Ishikawa (cell line): ENCODE measurements around the gene NSUN4.

Source experiments
- CEBPB ChIP-seq: IDR thresholded peaks from 2 replicates; pipeline ENCODE4 v1.6.1; 2012
- CREB1 ChIP-seq: IDR thresholded peaks from 2 replicates; pipeline ENCODE4 v1.6.1; 2012; ENCODE audit warnings: low read depth
- EGR1 ChIP-seq: IDR thresholded peaks from 2 replicates; pipeline ENCODE4 v1.6.1; 2012
- EP300 ChIP-seq: IDR thresholded peaks from 2 replicates; pipeline ENCODE4 v1.6.1; 2012; ENCODE audit warnings: borderline replicate concordance
- FOXM1 ChIP-seq: IDR thresholded peaks from 2 replicates; pipeline ENCODE4 v1.6.1; 2012; ENCODE audit warnings: low read depth, borderline replicate concordance
- MAX ChIP-seq: IDR thresholded peaks from 2 replicates; pipeline ENCODE4 v1.6.1; 2012
- NFIC ChIP-seq: IDR thresholded peaks from 2 replicates; pipeline ENCODE4 v1.6.1; 2012
- RAD21 ChIP-seq: IDR thresholded peaks from 2 replicates; pipeline ENCODE4 v1.6.1; 2012; ENCODE audit warnings: low read depth
- REST ChIP-seq: IDR thresholded peaks from 2 replicates; pipeline ENCODE4 v1.6.1; 2012; ENCODE audit warnings: low read depth, mild to moderate bottlenecking
- TAF1 ChIP-seq: IDR thresholded peaks from 2 replicates; pipeline ENCODE4 v1.6.1; 2012; ENCODE audit warnings: low read depth, mild to moderate bottlenecking
- TCF12 ChIP-seq: IDR thresholded peaks from 2 replicates; pipeline ENCODE4 v1.6.1; 2012; ENCODE audit warnings: low read depth
- TEAD4 ChIP-seq: IDR thresholded peaks from 2 replicates; pipeline ENCODE4 v1.6.1; 2012
- USF1 ChIP-seq: IDR thresholded peaks from 2 replicates; pipeline ENCODE4 v1.6.1; 2012
- YY1 ChIP-seq: IDR thresholded peaks from 2 replicates; pipeline ENCODE4 v1.6.1; 2012; ENCODE audit warnings: low read depth
- ZBTB7A ChIP-seq: IDR thresholded peaks from 2 replicates; pipeline ENCODE4 v1.6.1; 2012; ENCODE audit warnings: low read depth

NSUN4 gene

GRCh38 chr1:46342677-46343350 is 2.2 kb downstream of the NSUN4 start:
- TF ChIP-seq TAF1 (no peak), USF1 (no peak), RAD21 (no peak), REST (no peak), TEAD4 (no peak), NFIC (no peak), FOXM1 (no peak), CEBPB (no peak), ZBTB7A (no peak), EGR1 (no peak), TCF12 (no peak), CREB1 (no peak), EP300 (no peak), YY1 (no peak)

- no peak for TF ChIP-seq EGR1
Observed at GRCh38 chr1:46343351-46343695, 2.7 kb downstream of the NSUN4 start.

GRCh38 chr1:46343705-46344104 is 3.1 kb downstream of the NSUN4 start:
- TF ChIP-seq USF1, result no peak
- TF ChIP-seq TCF12, result no peak
- TF ChIP-seq CREB1, result no peak
- no peak for TF ChIP-seq YY1
- no peak for TF ChIP-seq EGR1
- no peak for TF ChIP-seq NFIC
- no peak for TF ChIP-seq EP300
- no peak for TF ChIP-seq ZBTB7A
- no peak for TF ChIP-seq CEBPB
- TF ChIP-seq MAX, result no peak
- TF ChIP-seq RAD21, result no peak
- no peak for TF ChIP-seq REST
- no peak for TF ChIP-seq TEAD4
- TF ChIP-seq FOXM1, result no peak

GRCh38 chr1:46344481-46344880 is 3.9 kb downstream of the NSUN4 start:
- TF ChIP-seq TAF1 (no peak), CREB1 (no peak), NFIC (no peak), USF1 (no peak), REST (no peak), EGR1 (no peak), RAD21 (no peak), YY1 (no peak), ZBTB7A (no peak), FOXM1 (no peak)

GRCh38 chr1:46345281-46345680 is 4.7 kb downstream of the NSUN4 start:
- TF ChIP-seq TCF12 (no peak), USF1 (no peak), TEAD4 (no peak), CREB1 (no peak), TAF1 (no peak), CEBPB (no peak), RAD21 (no peak), MAX (no peak), EGR1 (no peak), NFIC (no peak), EP300 (no peak), YY1 (no peak)
